ENCODE measurements around the gene CARD9.

Gene CARD9

DNA sequence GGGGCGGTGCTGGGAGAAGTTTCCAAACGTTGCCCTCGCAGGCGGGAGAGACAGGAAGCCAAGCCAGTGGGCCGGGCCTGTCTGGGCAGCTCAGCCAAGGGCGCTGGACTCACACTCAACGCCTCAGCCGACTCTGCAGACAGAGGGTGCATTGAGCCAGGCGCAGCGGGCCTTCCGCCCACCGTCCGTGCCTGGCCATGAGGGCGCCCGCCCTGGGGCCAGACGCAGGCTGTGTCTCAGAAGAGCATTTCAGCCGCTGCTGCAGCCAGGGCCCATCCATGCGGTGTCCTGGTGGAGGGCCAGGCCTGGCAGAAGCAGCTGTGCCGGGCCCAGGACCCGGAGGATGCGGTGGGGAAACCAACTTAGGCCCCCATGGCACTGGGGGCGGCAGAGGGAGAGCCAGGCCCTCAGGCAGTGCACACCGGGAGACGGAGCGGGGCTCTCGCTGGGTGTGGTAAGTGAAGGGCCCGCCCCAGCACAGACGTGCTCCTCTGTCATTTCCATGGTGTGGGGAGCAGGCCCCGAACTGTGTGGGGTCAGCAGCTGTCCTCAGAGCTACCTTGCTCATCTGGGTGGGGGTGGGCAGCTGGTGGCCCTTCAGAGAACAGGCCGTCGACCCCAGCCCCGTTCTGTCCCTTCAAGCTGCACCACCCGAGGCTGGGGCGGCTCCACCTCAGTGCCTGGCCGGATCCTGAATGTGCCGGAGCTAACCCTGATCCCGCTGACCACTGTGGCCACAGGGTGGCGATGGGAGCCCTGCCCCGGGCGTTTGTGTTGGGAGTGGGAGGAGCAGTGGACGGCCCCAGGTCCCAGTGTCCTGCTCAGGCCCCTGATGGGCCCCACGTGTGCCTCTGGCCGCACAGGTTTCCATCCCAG is 27.9 kb downstream of the CARD9 start:
- DNase-seq, result no peak

DNA sequence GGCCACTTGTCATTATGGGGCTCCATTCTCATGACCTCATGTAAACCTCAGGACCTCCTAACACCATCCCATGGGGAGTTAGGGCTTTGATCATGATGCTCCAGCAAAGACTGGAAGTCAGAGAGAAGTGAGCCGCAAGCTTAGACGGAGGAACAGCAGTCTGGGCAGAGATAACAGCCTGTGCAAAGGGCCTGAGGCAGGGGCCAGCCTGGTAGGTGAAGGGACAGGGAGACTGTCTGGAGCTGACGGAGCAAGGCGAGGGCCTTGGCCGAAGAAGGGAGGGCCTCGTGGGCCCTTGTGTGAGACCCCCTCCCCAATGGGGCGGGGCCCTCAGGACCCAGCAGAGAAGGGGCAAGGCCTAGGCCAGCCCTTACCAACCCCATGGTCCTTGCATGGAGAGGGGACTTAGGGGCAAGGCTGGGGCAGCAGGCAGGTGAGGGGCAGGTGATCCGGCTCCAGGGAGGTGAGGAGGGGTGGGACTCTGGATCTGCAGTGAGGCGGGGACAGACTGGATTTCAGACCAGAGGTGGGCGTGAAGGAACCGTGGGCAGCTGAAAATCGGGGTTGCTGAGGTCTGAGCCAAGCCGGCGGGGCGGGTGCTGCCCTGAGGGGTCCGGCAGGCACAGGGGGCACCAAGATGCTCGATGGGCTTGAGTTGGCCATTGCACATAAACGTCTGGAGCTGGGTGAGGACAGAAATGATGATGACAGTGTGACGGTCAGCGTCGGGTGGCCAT is 28.8 kb downstream of the CARD9 start:
- DNase-seq, result no peak

DNA sequence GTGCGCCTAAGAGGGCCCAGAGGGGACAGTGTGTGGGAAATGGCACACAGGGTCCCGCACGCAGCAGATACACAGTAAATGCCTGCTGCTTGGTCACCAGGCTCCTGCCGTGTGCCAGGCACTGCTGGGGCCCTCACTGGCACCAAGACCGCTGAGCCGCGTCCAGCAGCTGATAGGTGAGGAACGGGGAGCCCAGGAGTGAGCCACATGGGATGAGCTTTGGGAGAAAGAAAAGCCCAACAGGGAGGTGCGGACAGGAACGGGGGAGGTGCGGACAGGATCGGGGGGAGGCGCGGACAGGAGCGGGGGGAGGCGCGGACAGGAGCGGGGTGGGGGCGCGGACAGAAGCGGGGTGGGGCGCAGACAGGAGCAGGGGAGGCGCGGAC is 29.6 kb downstream of the CARD9 start:
- no peak for DNase-seq

DNA sequence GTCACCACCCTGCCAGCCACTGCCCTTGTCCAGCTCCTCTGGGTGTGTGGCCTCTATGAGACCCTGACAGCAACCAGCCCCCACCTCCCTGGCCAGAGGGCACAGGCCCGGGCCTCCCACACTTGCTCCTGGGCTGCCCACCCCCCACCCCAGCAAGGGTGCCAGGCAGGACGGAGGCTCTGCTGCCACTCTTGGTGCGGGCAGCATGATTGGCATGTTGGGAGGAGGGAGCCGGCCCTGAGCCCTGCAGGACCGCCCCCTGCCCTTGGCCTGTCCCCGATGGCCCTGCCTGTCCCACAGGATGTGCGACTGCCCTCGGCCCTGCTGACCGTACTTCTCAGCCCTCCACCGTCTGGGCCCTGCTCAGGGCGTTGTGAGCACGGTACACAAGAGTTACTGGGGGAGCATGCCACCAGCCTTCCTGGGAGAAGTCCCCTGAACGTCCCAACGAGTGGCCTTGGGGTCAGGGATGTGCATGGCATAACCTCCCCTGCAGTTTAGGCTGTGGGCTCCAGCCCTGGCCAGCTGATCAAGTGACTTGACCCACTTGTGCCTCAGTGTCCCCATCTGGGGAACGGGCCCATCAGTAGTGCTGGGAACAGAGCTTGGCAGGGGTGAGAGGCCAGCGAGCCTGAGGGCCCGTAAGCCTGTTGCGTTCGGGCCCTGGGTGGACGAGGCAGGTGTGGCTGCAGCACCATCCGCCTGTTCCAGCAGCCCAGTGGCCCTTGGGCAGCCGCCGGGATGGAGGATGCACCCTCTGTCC is 30.2 kb downstream of the CARD9 start:
- no peak for DNase-seq

DNA sequence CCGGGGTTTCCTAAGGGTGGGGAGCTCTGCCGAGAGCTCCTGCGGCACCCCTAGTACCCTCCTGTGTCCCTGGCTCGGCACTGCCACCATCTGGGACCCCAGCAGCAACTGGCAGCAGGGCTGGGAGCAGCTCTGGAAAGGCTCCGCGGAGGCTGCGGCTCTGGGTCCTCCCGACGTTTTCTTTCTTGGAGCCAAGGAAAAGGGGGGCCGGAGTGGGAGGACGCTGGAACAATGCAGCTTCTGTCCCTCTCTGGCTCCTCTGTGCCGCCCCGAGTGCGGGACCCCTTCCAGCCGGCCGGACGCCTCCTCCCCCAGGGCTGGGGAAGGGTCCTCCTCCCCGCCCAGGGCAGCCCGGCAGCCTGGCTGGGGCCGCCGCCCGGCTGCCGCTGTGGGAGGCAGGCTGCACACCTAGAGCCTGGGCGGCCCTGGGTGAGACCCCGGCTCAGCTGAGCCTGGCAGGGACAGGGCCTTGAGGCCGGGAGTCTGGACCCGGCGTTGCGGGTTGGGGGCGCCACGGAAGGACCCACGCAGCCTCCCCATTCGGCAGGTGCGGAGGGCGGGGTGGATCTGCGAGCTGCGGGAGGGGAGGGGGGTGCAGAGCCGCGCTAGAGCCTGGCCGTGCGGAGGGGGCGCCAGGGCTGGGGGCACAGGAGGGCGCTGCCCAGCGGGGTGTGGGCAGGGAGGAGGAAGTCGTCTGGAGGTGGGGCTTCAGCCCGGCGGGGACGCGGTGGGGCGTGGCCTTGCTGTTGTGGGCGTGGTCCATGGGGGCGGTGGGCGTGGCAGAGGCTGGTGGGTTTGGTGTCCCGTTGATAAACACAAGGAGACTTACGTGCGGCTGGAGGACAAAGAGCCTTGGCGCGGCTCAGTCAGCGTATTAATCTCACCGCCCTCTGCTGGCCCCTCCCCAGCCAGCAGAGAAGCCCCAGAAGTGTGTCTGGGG is 31.0 kb downstream of the CARD9 start:
- DNase-seq, result peak; percentile 63 to 76

DNA sequence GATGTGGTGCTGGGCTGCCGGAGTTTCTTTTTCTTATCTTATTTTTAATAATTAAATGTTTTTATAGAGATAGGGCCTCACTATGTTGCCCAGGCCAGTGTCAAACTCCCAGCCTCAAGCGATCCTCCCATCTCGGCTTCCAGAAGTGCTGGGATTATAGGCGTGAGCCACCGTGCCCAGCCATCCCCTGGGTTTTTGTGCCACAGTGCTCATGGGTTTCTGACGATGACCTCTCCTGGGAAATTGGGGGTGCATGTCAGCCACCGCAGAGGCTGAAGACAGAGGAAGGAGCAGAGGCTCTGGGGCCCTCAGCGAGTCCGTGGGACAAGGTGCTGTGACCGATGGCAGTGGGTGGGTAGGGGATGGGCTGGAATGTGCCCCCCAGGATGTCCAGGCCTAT is 31.7 kb downstream of the CARD9 start:
- no peak for DNase-seq

DNA sequence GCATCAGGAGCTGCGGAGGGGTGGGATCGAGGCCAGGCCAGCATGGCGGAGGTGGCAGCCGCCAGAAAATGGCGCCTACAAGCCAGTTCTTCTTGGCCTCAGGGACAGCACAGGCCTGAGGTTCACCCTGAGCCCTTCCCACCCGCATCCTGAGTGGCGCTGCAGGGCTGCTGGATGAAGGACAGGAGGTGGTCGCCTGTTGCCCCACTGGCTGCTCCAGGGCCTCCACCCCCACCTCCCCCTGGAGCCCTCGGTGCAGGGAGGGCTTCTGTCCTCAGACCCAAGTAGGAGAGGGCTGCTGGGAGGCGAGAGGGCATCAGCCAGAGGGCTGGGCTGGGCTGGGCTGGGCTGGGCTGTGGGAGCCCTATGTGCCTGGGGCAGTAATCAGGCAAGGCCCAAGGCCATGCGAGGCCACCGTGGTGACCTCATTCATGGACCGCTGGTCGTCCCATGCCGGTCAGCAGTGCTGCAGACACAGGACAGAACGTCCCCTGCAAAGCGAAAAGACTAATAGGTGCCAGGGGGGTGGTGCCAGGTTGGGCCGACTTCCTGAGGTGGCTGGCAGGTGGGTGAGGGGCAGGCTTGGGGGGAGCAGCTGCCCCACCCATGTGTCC is 32.3 kb downstream of the CARD9 start:
- no peak for DNase-seq

DNA sequence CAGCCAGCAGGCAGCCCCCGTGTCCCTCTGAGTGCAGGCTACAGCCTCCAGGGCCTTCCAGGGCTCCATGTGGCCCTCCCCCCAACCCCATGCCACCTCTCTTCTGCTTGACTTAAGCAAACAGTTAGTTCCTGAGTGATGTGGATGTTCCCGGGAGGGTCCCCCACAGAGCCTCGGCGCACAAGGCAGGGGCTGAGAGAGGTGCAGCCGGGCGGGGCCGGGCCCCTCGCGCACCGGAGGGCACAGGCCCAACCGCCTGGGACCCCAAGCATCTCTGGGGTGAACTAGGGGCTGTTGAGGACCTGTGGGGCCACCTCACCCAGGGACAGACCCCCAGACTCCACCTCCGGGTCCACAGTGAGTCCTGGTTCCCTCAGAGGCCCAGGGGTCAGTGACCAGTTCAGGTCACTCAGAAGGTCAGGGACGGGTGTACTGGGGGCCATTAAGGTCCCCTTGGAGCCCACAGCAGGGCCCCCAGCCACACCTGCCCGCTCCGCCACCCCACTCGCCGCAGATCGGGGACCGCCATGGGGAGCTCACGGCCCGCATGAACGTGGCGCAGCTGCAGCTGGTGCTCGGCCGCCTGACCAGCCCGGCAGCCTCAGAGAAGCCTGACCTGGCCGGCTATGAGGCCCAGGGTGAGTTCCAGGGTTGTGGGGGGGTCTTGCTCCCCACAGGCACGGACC is 33.0 kb downstream of the CARD9 start:
- DNase-seq, result no peak

DNA sequence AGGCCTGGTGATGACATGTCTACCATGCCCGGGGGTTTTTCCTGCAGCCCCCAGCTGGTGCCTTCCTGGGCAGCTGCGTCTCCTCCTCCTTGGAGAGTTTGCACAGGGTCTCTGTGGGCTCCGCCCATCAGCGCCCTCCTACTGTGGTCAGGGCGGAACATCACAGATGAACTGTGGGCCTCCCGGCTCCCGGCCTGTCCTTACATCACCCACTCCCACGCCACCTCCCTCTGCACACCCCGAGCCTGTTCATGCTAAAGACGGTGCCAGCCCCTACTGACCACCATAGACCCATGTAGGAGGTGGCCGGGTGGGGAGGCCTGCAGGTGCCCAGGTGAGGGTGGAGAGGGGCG is 33.5 kb downstream of the CARD9 start:
- no peak for DNase-seq

DNA sequence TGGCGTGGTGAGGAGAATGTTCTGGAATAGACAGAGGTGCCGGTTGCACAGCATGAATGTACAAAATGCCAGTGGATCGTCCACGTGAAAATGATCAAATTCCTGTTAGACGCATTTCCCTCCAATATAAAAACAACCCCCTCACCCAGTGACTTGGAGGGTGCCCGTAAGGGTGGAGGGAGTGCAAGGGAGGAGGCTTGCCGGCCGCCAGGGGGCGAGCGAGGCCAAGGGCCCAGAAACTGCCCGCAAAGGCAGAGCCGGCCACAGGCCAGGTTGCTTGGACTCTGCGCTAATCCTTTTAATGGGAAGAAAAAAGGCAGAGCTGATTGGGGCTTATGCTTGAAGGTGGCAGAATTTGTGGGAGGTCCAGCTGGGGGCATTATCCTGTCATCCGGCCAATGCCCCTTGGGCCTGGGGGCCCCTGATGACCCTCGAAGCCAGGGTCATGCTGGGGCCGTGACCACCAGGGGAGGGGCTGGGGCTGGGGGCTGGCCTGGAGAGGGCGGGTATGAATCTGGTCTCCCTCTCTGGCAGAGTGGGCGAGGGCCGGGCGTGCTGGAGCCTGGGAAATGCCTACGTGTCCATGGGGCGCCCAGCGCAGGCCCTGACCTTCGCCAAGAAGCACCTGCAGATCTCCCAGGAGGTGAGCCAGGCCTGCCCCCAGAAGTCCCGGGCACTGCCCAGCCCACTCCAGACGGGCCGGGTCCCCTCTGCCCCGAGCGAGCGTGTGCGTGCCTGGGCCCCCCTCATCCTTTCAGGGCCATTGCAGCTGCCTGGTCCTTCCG is 34.1 kb downstream of the CARD9 start:
- peak; percentile 44 to 52 for DNase-seq

DNA sequence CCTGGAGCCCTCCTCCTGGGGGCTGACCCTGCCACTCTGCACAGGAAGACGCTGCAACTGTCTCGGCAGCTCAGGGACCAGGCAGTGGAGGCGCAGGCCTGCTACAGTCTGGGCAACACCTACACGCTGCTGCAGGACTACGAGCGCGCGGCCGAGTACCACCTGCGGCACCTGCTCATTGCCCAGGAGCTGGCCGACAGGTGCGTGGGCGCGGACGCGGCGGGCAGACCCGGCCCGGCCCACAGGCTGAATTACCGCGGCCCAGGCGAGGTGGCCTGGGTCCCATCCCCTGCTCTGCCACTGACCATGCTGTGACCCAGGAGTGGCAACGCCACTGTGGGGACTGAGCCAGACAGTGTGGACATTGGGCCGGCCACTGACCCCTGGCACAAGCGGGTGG is 35.0 kb downstream of the CARD9 start:
- DNase-seq, result no peak

DNA sequence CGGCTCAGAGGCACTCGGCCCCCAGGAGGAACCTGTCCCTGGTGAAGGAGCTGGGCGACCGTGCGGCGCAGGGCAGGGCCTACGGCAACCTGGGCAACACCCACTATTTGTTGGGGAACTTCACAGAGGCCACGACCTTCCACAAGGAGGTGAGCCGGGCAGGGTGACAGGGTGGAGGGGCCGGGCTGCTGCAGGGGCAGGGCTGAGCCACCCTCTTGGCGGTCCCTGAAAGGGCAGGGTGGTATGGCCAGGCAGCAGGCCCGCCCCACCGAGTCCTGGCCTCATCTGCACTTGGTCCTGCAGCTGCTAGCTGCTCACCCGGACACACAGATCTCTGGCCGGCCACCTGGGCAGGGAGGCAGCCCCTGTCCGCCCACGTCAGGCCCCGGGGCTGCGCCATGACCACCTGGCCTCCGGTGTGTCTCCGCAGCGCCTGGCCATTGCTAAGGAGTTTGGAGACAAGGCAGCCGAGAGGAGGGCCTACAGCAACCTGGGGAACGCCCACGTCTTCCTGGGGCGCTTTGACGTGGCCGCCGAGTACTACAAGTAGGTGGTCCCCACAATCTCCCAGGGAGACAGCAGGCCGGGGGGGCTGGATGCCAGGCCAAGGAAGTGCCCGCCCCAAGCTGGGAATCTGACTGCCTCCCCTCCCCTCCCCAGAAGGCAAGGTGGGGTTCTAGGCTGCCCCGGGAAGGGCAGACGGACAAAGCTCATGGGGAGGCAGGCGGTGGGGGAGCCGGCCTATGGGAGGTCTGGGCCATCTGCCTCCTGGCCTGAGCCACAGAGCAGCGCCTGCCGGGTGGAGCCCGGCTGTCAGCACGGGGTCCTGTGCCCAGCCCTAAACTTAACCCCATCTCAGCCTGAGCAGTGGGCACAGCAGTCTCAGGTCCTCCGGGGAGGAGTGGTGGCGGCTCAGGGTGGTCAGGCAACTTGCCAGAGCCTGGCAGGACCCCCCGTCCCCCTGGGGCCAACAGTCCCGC is 35.8 kb downstream of the CARD9 start:
- no peak for DNase-seq

DNA sequence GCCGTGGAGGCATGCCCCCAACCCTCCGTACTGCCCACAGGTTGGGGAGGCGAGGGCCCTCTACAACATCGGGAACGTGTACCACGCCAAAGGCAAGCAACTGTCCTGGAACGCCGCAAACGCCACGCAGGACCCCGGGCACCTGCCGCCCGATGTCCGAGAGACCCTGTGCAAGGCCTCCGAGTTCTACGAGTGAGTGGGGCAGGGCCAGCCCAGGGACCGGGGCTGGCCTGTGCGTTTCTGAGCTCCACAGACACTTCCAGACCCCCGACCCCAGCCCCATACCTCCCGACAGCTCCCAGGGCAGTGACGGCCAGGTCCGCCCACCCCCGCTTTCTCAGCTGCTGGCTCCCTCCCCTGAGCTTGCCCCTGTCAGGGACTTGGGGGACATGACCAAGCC is 36.6 kb downstream of the CARD9 start:
- no peak for DNase-seq

DNA sequence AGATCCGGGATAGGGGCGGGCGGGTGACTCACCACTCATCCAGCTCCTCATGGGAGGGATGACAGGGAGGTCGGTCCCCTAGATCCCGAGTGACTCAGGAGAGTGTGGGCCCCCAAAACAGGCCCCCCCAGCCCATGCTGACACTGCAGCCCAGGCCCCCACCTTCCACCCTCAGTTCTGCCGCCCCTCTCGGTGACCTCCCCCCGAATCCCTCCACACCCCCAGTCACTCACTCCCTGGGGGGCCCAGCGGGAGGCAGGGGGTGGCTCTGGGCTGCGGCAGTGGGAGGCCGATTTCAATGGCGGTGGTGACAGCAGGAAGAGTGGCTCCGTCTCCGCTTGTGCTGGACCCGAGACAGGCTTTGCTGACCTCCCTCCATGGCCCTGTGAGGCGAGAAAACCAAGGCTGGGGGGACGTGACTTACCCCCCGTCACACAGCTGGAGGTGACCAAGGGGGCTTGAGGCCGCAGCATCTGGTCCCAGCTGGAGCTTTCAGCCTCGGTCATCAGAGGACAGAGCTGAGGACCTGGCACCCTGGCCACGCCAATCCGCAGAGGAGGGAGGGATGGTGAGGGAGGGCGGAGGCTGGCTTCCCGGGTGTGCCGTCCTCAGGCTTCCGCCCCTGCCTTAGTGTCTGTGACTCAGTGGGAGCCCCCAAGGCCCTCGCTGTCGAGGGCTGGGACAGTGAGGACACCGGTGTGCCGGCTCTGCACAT is 37.2 kb downstream of the CARD9 start:
- DNase-seq, result no peak

DNA sequence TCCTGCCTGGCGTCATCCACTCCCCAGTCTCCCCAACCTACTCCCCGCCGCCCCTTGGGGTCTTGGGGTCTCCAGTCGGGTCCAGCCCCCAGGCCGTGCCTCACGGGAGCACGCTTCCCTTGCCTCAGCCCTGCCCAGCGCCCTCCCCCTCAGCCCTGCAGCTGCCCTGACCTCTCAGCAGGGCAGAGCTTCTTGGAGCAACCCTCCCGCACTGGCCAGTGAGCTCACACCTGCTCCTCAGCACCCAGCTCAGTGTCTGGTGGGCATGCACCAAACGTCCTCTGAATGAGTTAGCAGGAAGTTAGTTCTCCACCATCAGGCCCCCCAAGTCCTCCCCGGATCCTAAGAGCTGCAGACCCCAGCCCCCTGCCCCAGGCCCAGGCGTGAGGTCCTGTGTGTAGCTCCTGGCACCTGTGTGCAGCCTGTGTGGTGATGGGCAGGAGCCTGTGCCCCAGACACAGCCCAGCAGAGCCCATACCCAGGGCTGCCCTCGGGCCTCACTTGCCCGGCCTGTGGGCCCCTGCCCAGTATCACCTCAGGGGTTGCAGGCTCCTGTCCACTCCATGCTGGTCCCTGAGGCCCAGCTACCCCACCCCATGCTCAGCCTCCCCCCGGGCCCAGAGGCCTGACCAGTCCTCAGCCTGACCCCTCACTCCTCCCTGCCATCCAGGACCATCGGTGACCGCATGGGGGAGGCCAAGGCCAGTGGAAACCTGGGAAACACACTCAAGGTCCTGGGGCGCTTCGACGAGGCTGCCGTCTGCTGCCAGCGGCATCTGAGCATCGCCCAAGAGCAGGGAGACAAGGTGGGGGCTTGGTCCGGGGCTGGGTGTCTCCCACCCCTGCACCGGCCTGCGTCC is 37.9 kb downstream of the CARD9 start:
- DNase-seq, result no peak

DNA sequence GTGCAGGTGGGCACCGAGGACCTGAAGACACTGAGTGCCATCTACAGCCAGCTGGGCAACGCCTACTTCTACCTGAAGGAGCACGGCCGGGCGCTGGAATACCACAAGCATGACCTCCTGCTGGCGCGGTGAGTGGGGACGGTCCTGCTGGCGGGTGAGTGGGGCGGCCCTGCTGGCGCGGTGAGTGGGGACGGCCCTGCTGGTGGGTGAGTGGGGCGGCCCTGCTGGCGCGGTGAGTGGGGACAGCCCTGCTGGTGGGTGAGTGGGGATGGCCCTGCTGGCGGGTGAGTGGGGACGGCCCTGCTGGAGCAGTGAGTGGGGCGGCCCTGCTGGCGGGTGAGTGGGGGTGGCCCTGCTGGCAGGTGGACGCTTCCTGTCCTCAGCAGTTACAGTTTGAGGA is 38.9 kb downstream of the CARD9 start:
- DNase-seq, result no peak

DNA sequence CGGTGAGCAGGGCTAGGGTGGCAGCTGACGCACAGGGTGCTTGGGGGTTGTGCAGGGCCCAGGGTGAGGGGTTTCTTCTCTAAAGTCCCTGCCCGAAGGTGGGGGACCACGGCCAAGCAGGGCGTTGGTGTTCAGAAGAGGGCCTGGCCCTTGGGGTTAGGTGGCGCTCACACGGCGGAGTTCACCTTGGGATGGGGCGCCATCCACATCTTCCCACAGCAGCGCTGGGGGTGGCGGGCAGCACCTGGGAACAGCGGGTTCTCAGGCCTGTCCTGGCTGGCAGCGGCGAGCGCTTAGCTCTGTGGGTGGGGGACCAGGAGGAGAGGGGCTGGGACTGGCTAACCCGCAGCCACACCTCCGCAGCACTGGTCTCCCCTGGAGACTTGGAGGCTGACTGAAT is 40.0 kb downstream of the CARD9 start:
- no peak for DNase-seq

DNA sequence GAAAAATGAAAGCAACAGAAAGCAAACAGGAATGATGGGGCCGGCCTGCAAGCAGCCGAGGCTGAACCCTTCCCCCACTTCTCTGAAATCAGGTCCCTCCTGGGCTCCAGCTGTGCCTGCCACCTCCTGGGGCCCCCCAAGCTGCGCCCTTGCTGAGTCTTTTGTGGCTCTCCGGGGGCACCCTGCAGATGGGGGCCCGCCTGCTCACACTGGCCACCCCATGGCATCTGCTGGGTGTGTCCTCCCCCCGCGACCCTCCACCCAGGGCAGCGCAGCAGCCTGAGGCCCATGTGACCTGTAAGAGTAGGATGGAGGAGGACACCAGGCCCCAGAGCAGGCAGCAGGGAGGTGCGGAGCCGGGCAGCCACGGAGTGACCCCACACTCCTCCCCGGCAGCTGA is 40.4 kb downstream of the CARD9 start:
- DNase-seq, result no peak

All from stimulated activated CD4-positive, alpha-beta T cell treated with anti-CD3 and anti-CD28 coated beads, Interleukin-2, amount 100 ng/mL, for 24 hours (primary cell).